Stimulated activated CD4-positive, alpha-beta T cell treated with anti-CD3 and anti-CD28 coated beads, Interleukin-1b, Interleukin-23, amount 100 ng/mL, for 48 hours (primary cell): Measurements from ENCODE around the gene ZNF664.
A peak's percentile ranks its signal among the peaks of the same experiment; 100 is the strongest.

Experiments used
- DNase-seq: peaks from one replicate; pipeline ENCODE4 v3.0.0-alpha.2; 2020

ZNF664 gene

DNA sequence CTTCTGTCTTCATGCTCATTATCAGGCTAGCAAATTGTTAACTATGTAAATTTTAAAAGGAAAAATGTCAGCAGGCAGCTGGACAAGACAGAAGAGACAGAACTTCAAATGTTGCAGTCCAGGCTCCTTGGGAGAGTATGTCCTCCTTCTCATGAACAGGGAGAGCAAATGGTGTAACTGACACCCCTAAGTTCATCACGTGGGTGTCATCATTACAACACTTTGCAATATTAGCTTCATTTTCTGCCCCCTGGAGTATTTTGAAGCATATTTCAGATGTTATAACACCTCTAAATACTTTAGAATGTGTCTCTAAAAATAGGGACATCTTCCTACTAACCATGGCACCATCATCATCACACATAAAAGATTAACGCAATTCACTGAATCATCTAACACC is 62.1 kb downstream of the ZNF664 start:
- DNase-seq: no peak

DNA sequence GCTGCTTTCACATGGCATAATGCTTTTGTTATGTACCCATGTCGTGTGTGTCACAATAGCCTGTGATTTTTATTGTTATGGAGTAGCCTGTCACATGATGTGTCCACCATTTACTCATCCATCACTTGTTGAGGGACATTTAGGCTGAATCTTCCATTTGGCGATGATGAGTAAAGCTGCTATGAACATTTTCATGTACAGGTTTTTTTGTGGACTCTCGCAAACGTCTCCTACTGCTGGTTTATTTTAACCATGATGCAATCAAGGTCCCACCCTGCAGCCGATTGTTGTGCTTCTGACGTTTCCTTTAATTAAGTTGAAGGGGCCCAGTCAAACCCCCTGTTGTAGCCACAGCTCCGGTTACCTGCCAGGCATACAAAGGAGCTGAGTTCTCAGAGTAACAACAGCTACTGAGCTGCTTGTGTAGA is 63.2 kb downstream of the ZNF664 start:
- DNase-seq: no peak

DNA sequence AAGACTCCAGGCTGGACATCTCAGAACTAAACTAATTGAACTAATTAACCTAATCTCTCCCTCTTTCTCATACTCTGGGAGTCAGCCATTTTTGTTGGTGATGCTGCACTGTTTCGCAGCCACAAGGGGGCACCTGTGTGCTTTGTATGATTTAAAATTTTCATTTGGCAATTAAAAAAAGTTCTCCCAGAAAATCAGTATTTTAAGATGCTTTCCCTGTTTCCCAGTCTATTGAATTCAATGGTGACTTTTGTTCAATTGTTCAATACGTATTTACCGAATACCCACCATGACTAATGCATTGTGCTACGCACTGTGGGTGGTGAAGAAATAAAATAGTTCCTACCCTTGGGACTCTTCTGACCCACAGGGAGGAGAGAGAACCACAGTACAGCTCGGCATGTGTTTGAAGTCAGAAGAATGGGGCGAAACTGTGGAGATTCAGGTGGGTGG is 63.7 kb downstream of the ZNF664 start:
- peak; percentile 32 for DNase-seq

DNA sequence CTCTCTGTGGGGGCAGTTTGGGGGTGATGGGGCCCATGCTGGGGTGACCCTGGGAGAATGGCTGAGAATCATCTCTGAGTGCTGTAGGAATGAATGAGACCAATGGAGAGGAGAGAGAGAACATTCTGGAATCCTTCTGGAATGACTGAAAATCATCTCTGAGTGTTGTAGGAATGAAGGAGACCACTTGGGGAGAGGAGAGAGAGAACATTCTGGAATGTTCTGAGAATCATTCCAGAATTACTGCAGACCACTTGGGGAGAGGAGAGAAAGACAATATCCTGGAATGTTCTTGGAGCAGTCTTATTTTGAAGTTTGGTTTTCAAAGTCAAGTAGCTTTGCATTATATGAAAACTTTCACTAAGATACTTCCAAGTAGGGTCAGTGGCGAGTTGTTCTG is 64.3 kb downstream of the ZNF664 start:
- DNase-seq: no peak

- DNase-seq: no peak
These were observed 66.3 kb downstream of the ZNF664 start for GRCh38 chr12:124039276-124039675.

DNA sequence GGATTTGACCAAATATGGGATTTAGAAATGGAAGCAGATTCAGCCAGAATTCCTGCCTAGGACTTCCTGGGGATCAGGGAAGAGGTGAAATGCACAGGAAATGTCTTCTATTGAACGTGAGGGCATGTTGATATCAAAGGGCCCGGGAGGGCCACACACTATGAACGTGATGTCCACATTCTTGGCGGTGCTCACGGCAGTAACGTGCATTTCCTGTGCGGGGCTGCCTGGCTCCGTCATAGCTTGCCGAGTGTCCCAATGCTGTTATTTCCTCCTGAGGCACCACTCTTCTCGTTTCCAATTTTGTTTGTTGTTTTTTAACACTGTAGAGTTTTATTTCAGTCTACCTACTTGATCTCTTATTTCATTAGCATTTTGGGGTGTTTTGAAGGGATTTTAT is 67.3 kb downstream of the ZNF664 start:
- DNase-seq: no peak

GRCh38 chr12:124040737-124041136 is 67.7 kb downstream of the ZNF664 start:
- no peak for DNase-seq

DNA sequence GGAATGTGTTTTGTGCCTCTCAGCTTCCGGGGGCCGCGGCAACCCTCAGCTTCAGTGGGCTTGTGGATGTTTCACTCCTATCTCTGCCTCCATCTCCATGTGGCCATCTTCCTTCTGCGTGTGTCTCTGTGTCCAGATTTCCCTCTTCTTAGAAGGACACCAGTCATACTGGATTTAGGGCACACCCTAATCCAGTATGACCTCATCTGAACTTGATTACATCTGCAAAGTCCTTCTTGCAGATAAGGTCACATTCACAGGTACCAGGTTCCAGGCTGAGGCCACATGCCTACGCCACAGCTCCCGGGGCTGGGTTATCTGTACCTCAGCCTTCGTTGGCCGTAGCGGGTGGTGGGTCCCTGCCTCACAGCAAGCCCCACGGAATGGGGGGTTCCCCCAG is 68.9 kb downstream of the ZNF664 start:
- no peak for DNase-seq

GRCh38 chr12:124044021-124044420 is 71.0 kb downstream of the ZNF664 start:
- no peak for DNase-seq

- DNase-seq: no peak
These were observed 71.8 kb downstream of the ZNF664 start for GRCh38 chr12:124044809-124045321.

DNA sequence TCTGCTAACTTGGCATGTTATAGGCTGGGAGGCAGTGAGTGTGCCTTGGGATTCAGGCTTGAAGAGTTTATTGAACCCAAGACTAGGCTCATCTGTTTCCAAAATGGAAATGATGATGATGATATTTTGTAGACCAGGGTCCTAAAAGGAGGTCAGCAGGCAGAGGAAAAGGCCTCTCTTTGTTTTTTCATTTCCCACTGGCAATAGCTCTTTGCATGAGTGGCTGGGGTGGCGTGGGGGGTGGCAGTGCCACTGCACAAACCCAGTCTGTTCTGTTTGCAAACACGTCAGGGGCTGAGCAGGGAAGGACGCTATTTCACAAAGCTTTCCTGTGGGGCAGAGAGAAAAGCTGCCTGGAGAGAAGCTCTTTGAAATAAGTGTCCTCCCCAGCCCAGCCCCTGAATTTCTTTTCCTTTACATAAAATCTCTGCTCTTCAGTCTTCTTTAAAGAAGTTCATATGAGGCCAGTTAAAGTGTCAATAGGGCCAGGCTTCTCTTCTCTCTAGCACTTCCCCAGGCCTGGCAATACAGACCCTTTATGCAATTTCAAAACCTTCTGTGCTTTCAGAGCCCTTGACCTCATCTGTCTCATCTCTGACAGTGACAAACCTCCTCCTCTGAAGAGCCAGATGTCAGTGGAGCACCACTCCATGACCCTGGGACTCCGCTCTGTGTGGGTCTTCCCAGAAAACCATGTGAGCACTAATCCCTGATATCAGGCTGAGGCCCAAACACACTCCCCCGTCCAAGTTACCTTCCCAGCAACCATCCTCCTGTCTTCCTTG is 72.8 kb downstream of the ZNF664 start:
- DNase-seq: no peak

GRCh38 chr12:124046456-124046740 is 73.4 kb downstream of the ZNF664 start:
- no peak for DNase-seq

DNA sequence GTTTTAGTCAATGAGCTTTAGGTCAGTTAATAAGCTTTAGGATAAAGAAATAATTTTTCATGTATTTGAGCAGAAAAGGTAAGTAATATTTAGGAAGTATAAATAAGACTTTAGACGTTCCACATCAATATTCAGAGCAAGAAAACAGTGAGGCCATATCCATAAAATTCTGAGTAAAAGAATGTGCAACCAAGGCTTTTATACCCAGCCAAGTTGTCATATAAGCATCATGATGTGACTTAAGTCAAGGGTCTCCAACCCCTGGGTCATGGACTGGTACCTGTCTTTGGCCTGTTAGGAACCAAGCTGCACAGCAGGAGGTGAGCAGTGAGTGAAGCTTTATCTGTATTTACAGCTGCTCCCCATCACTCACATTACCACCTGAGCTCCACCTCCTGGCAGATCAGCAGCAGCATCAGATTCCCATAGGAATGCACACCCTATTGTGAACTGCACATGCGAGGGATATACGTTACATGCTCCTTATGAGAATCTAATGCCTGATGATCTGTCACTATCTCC is 74.1 kb downstream of the ZNF664 start:
- no peak for DNase-seq

GRCh38 chr12:124049451-124050094 is 76.6 kb downstream of the ZNF664 start:
- no peak for DNase-seq

DNA sequence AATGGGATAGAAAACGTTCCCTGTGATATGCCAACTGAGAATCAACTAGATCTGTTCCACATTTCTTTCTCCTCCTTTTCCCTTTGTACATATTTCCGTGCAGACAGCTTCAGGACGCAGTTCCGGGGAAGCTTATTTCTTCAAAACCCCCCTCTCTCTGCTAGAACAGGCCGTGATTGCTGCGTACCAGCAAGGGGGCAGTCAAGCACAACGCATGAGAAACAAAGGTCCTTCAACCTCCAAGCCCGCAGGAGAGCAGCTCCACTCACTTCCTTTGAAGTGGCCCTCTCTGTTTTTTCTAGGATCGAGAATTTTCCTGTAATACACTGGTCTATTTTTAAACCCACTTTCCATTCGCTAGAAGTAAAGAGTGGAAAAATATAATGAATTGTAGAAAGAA is 80.8 kb downstream of the ZNF664 start:
- DNase-seq: no peak

GRCh38 chr12:124055066-124055465 is 82.1 kb downstream of the ZNF664 start:
- DNase-seq: no peak

DNA sequence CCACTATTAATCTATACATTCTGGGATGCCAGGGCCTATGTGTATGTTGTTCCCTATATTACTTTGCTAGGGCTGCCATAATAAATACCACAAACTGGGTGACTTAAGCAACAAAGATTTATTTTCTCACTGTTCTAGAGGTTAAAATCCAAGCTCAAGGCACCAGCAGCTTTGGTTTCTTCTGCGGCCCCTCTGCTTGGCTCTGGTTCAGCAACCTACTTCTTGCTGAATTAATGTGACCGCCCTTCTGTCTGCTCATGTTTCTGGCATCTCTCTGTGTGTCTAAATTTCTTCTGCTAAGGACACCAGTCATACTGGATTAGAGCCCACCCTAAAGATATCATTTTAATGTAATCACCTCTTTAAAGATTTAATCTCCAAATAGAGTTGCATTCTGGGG is 84.7 kb downstream of the ZNF664 start:
- no peak for DNase-seq

GRCh38 chr12:124059752-124060151 is 86.7 kb downstream of the ZNF664 start:
- no peak for DNase-seq
